Activated CD4-positive, alpha-beta memory T cell treated with anti-CD3 and anti-CD28 coated beads, Interleukin-2, amount 10 ng/mL, durations not matched to agents 7 days and 5 days (primary cell): Measurements from ENCODE around the gene DLX3. TPM values are rescaled to one million over a fixed set of nuclear protein-coding genes. Genes with fewer than 3 reads are reported as not detected.

Experiments used
- CTCF ChIA-PET: fragments of 350-600 bp; sonication (Branson Sonifier 250); formaldehyde crosslinking; loops from one replicate; lab custom pipeline; 2021; ENCODE audit warnings: antibody characterized with exemption, inconsistent platforms; lab: Charles Lee
- POLR2A ChIA-PET: fragments of 350-600 bp; sonication (Branson Sonifier 250); formaldehyde crosslinking; loops from one replicate; lab custom pipeline; 2021; ENCODE audit warnings: antibody characterized with exemption; lab: Charles Lee
- DNase-seq: peaks from one replicate; pipeline ENCODE4 v3.0.0-alpha.2; 2020
- H3K27ac Mint-ChIP-seq: one replicate; pipeline ENCODE4 v1.8.0; 2021; ENCODE audit warnings: mild to moderate bottlenecking, mixed read lengths
- H3K27me3 Mint-ChIP-seq: one replicate; pipeline ENCODE4 v1.8.0; 2021; ENCODE audit warnings: mixed read lengths
- H3K36me3 Mint-ChIP-seq: one replicate; pipeline ENCODE4 v1.8.0; 2021; ENCODE audit warnings: low read depth, mixed read lengths
- H3K4me1 Mint-ChIP-seq: one replicate; pipeline ENCODE4 v1.8.0; 2021; ENCODE audit warnings: mixed read lengths
- H3K4me3 Mint-ChIP-seq: one replicate; pipeline ENCODE4 v1.8.0; 2021; ENCODE audit warnings: mild to moderate bottlenecking, mixed read lengths
- H3K9me3 Mint-ChIP-seq: one replicate; pipeline ENCODE4 v1.8.0; 2021; ENCODE audit warnings: mixed read lengths
- total RNA-seq, 2 experiments: library from RNA; stranded (reverse); gene quantifications; one replicate each; pipeline ENCODE4 v1.2.3, GENCODE V29; 2021

Gene DLX3
- total RNA-seq, 2 experiments from 2014 or later = not detected

DNA sequence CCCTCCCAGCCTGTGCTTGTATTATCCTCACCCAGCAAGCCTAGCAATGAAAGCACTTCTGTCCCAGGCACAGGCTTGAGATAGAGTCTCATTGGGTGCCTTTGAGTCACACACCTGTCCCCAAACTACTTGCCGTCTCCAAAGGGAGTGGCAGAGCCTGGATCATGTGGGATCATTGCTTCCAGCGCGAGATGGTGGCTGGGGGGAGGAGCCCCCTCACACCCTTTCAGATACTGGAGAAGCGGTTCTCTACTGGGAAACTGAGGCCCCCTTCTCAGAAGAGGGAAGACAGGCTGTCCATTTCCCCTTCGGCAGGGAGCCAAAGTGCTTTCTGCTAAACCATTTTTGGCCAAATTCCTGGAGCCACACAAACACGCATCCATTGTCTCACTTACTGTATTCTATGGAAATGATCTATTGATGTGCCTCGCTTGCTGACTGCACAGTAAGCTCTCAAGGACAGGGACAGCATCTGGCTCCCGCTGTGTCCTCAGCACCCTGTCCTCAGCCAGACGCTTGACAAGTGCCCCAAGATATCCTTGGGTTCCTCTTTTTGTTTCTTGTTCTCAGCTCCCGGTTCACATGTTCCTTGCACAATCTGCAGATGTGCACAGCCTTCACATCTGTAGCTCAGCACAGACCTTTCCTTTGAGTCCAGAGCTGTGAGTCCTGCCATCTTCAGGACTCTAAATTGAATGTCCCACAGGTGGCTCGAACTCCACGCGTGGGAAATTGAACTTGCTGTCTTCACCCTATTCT is 26.0 kb upstream of the DLX3 start:
- ChIA-PET POLR2A (interaction anchor here (1.4 kb wide), 1 partner anchor 74 kb away, joined by 4 read pairs; the partner anchor contains the start of gene PDK2), CTCF (interaction anchor here (3.4 kb wide), 1 partner anchor 67 kb away, joined by 10 read pairs; no protein-coding TSS in a partner anchor)
- peaks cover 10% of the 10 kb centered on the region for H3K27me3 Mint-ChIP-seq
- H3K4me1 Mint-ChIP-seq = no peaks in the 10 kb centered on the region
- H3K4me3 Mint-ChIP-seq = no peak overlapping the region
- DNase-seq = no peak
- H3K36me3 Mint-ChIP-seq = no peaks in the 10 kb centered on the region
- no peaks in the 10 kb centered on the region for H3K9me3 Mint-ChIP-seq
- H3K27ac Mint-ChIP-seq = no peak overlapping the region

DNA sequence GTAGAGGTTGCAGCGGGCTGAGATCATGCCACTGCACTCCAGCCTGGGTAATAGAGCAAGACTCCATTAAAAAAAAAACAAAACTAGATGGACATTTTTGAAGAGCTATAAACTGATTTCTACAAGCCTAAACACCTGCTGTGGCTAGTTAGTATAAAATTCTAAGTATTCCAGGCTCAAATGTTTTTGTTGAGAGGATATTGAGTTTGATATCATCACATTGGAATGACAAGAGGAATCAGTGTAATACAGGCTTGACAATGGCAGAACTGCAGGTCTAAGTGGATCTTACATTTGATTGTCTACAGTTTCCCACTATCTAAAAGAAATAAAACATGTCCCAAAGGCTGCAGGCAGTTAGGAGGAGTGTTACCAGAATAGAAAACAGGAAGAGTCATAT is 23.9 kb upstream of the DLX3 start:
- POLR2A ChIA-PET = interaction anchor here (0.7 kb wide), 1 partner anchor 74 kb away, joined by 4 read pairs; no protein-coding TSS in a partner anchor
- Mint-ChIP-seq H3K4me1 (no peaks in the 10 kb centered on the region), H3K27ac (no peak overlapping the region), H3K9me3 (peaks cover 2% of the 10 kb centered on the region), H3K4me3 (no peak overlapping the region), H3K36me3 (no peaks in the 10 kb centered on the region), H3K27me3 (peaks cover 11% of the 10 kb centered on the region)
- DNase-seq = no peak
- CTCF ChIA-PET = no interaction called here

DNA sequence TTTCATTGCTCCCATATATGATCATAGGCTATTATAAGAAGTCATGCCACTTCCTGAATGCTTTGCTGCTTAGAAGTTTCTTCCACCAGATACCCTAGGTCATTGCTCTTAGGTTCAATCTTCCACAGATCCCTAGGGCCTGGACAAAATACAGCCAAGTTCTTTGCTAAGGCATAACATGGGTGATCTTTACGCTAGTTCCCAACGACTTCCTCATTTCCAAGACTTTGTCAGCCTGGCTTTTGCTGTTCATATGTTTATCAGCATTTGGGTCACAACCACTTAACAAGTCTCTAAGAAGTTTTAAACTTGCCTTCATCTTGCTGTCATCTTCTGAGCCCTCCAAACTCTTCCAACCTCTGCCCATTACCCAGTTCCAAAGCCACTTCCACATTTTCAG is 20.1 kb upstream of the DLX3 start:
- H3K4me3 Mint-ChIP-seq = no peak overlapping the region
- ChIA-PET CTCF (no interaction called here), POLR2A (no interaction called here)
- H3K27me3 Mint-ChIP-seq = peaks cover 19% of the 10 kb centered on the region
- H3K36me3 Mint-ChIP-seq = no peaks in the 10 kb centered on the region
- no peak overlapping the region for H3K27ac Mint-ChIP-seq
- H3K4me1 Mint-ChIP-seq = no peaks in the 10 kb centered on the region
- DNase-seq = no peak
- peaks cover 3% of the 10 kb centered on the region for H3K9me3 Mint-ChIP-seq

DNA sequence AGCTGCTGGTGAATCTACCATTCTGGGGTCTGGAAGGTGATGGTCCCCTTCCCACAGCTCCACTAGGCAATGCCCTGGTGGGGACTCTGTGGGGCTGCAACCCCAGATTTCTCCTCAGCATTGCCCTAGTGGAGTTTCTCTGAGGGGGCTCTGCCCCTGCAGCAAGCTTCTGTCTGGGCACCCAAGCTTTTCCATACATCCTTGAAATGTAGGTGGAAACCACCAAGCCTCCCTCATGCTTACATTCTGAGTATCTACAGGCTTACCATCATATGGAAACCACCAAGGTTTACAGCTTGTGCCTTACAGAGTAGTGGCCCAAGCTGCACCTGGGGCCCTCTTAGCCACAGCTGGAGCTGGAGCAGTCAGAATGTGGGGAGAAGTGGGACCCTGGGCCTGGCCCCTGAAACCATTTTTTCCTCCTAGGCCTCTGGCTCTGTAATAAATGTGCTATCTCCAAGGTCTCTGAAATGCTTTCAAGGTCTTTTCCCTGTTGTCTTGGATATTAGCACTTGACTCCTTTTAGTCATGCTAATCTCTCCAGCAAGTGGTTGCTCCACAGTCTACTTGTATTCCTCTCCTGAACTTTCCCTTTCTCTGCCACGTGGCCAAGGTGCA is 19.6 kb upstream of the DLX3 start:
- Mint-ChIP-seq H3K4me1 (no peaks in the 10 kb centered on the region), H3K4me3 (no peak overlapping the region), H3K27me3 (peaks cover 21% of the 10 kb centered on the region), H3K36me3 (no peaks in the 10 kb centered on the region), H3K27ac (no peak overlapping the region), H3K9me3 (peaks cover 3% of the 10 kb centered on the region)
- DNase-seq = no peak
- CTCF ChIA-PET = interaction anchor here (1.3 kb wide), 1 partner anchor 73 kb away, joined by 3 read pairs; no protein-coding TSS in a partner anchor
- POLR2A ChIA-PET = no interaction called here

DNA sequence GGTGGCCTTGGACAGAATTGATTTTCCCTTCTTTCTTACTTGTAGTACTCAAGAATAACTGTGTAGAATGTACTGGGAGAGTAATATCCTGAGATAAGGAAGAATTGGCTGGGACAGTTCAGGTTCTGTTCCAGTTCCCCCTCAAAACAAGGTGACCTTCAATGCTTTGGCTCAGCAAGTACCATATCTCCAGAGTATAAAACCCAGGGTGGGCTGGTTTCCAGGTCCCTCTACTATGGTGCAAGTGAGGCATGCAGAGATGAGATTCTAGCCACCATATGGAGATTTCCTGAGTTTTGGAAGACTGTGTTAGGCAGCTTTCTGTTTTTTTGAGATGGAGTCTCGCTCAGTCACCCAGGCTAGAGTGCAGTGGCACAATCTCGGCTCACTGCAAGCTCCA is 18.1 kb upstream of the DLX3 start:
- H3K4me1 Mint-ChIP-seq = no peaks in the 10 kb centered on the region
- peaks cover 32% of the 10 kb centered on the region for H3K27me3 Mint-ChIP-seq
- no peaks in the 10 kb centered on the region for H3K36me3 Mint-ChIP-seq
- peaks cover 3% of the 10 kb centered on the region for H3K9me3 Mint-ChIP-seq
- no peak overlapping the region for H3K27ac Mint-ChIP-seq
- H3K4me3 Mint-ChIP-seq = no peak overlapping the region
- ChIA-PET CTCF (interaction anchor here (1.9 kb wide), 1 partner anchor 15 kb away, joined by 4 read pairs; no protein-coding TSS in a partner anchor), POLR2A (no interaction called here)
- no peak for DNase-seq

DNA sequence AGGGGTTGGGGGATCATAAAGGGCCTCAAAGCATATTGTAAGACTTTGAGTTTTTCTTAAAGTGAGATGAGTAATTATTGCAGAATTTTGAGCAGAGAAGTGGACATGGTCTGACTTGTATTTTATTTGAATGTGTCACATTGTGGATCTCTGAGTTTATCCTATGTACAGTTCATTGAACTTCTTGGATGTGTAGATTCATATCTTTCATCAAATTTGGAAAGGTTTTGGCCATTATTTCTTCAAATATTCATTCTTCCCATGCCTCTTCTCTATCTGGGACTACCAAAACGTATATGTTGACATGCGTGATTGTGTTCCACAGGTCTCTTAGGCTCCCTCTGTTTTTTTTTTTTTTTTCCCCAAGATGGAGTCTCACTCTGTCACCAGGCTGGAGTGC is 14.3 kb upstream of the DLX3 start:
- Mint-ChIP-seq H3K4me1 (no peaks in the 10 kb centered on the region), H3K9me3 (peaks cover 3% of the 10 kb centered on the region), H3K27ac (no peak overlapping the region), H3K36me3 (no peaks in the 10 kb centered on the region), H3K4me3 (no peak overlapping the region), H3K27me3 (peaks cover 38% of the 10 kb centered on the region)
- CTCF ChIA-PET = interaction anchor here (1.0 kb wide), 1 partner anchor 9 kb away, joined by 3 read pairs; no protein-coding TSS in a partner anchor
- DNase-seq = no peak
- POLR2A ChIA-PET = no interaction called here

DNA sequence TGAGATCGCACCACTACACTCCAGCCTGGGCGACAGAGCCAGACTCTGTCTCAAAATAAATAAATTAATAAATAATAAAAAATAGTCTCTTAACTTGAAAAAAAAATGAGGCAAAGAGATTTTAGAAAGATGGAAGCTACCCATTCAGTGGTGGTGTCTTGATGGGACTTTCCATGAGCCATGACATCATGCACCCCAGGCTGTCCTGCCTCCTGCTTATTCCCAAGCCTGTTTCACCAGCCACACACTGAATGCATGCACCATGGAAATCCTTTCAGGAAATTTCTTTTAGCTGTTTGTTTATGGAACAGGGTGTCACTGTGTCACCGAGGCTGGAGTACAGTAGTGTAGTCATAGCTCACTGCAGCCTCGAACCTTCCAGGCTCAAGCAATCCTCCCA is 8.9 kb upstream of the DLX3 start:
- ChIA-PET CTCF (interaction anchor here (0.5 to 1.0 kb wide), 2 partner anchors 51 to 119 kb away, joined by 3 read pairs; no protein-coding TSS in a partner anchor), POLR2A (no interaction called here)
- Mint-ChIP-seq H3K4me1 (no peaks in the 10 kb centered on the region), H3K36me3 (no peaks in the 10 kb centered on the region), H3K9me3 (no peaks in the 10 kb centered on the region), H3K27ac (no peak overlapping the region), H3K4me3 (no peak overlapping the region), H3K27me3 (peaks cover 44% of the 10 kb centered on the region)
- DNase-seq = no peak

DNA sequence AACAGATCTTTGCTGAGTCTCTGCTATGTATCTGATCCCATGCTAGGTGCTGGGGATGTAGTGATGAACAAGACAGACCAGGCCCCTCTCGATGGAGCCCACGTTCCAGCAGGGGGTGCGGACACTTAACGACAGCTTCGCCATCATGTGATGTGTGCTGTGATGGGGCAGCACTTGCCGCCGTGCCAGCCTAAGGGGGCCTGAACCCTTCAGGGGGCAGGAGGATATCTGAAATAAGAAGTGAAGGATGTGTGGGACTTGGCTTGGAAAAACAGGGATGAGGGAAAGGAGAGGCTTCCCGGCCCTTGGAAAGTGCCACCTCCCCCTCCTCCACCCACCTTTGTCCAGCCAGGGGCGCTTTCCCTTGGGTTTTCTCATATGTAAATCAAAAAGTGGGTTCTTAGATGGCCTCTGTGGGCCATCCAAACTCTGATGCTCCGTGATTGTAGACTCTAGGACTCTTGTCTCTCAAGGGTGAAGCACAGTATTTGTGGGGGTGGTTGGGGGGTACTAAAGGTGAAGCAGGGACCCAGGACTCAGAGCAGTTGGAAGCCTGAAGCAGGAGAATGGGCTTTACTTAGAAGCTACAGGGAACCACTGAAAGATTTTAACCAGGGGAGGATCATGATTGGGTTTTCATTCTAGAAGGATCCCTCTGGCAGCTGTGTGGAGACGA is 4.0 kb upstream of the DLX3 start:
- no peak overlapping the region for H3K4me3 Mint-ChIP-seq
- ChIA-PET CTCF (interaction anchor here (0.6 to 7.2 kb wide), 32 partner anchors 10 to 578 kb away, joined by 3 to 159 read pairs (median 5); partner anchors contain the start of genes FAM117A, ITGA3 and PDK2), POLR2A (interaction anchor here (1.5 to 2.7 kb wide), 2 partner anchors 46 to 118 kb away, joined by 4 to 8 read pairs; no protein-coding TSS in a partner anchor)
- H3K36me3 Mint-ChIP-seq = peaks cover 4% of the 10 kb centered on the region
- no peak for DNase-seq
- H3K4me1 Mint-ChIP-seq = peaks cover 30% of the 10 kb centered on the region
- no peaks in the 10 kb centered on the region for H3K9me3 Mint-ChIP-seq
- no peak overlapping the region for H3K27ac Mint-ChIP-seq
- peaks cover 68% of the 10 kb centered on the region for H3K27me3 Mint-ChIP-seq

DNA sequence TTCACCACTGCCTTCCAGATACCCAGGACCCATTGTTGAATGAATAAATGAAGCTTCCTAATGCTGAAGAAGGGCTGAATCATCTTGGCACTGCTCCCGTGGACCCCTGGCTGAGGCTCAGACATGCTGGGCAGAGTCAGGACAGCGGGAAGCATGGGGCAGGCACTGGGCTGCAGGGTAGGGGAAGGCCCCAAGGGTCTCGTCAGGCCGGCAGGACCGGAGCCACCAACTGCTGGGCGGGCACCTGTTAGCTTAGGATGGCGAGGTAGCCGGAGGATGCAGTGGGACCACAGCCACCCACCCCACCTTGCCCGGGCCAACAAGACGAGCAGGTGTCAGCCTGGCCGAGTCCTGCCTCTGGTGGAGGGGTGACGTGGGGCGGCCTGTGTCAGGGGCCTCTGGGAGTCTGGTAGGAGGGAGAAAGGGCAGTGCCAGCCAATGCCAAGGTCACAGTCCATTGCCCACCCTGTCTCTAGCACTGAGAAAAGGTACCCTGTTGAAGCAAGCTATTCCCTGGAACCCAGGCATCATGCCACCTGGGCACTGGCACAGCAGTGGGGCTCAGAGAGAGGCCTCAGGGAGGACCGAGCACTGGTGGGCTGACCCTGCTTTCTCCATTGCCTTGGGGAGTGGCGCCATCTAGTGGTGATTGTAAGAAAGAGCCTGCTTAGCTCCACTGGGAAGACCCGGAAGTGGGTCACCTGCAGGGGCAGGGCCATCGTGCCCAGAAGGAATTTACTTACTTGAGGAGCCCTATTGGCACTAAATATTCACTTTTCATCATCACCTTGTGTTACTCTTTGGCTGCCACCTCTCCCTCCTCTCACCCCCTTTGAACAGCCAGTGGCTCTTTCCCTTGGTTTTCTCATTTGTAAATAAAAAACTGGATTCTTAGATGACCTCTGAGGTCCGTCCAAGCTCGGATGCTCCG is 3.0 kb upstream of the DLX3 start:
- no peaks in the 10 kb centered on the region for H3K9me3 Mint-ChIP-seq
- peaks cover 33% of the 10 kb centered on the region for H3K4me1 Mint-ChIP-seq
- ChIA-PET CTCF (interaction anchor here (0.6 to 7.2 kb wide), 47 partner anchors 9 to 577 kb away, joined by 3 to 159 read pairs (median 5); partner anchors contain the start of genes FAM117A, ITGA3 and PDK2), POLR2A (interaction anchor here (1.1 to 2.7 kb wide), 3 partner anchors 45 to 137 kb away, joined by 3 to 8 read pairs (median 4); no protein-coding TSS in a partner anchor)
- H3K4me3 Mint-ChIP-seq = no peak overlapping the region
- peaks cover 6% of the 10 kb centered on the region for H3K36me3 Mint-ChIP-seq
- peak; percentile 86 for DNase-seq
- peaks cover 72% of the 10 kb centered on the region for H3K27me3 Mint-ChIP-seq
- H3K27ac Mint-ChIP-seq = no peak overlapping the region

DNA sequence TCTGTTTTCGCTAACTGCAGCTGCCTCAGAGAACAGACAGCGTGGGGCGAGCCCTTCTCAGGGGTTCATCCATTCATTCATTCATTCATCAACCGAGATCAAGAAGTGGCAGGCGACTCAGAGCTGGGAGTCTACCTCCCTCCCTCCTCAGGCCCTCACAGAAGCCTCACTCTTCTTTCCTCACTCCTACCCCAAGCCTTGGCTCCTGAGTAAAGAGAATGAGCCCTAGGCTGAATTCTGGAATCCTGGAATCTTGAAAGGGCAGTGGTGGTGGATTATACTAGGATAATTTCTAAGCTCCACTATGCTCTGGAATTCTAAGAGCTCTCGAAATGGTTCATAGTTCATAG is 2.3 kb upstream of the DLX3 start:
- peaks cover 6% of the 10 kb centered on the region for H3K36me3 Mint-ChIP-seq
- peaks cover 73% of the 10 kb centered on the region for H3K27me3 Mint-ChIP-seq
- CTCF ChIA-PET = interaction anchor here (0.8 to 7.2 kb wide), 35 partner anchors 9 to 440 kb away, joined by 3 to 159 read pairs (median 10); partner anchors contain the start of genes NXPH3 and PDK2

DNA sequence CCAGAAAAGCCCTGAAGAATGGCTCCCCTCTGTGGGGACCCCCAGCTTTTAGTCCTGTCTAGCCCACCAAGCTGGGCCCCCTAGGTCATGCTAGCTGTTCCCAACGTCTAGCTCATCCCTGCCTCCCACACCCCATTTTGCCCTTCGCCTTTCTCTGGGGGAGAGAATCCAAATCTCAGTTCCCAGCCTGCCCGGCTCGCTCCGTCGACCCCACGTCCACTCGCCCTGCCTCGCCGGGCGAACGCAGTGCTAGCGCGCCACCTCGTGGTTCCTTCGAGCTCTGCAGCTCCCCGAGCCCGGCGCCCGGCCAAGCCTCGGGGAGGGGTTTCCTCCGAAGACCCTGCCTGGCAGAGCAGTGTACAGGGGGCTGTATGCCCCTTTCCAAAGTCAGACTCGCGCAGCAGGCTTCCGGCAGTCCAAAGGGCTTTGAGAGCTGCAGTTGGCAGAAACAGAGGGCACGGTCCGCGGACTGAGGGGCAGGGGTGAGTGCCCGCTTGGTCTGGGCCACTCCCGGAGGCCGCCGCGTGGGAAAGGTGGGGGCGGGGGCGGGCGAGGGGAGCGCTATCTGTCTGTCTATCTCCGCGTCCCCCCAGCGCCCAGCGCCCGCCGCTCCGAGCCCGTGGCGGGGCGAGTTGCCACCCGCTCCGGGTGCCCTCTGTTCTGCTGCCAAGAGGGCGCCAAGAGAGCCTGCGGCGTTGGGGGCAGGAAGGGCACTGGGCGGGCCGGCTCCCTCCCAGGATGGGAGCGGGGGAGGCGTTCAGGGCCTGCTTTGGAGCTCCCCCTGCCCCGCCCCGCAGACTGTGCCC is 1.7 kb upstream of the DLX3 start:
- Mint-ChIP-seq H3K4me1 (peaks cover 37% of the 10 kb centered on the region), H3K4me3 (no peak overlapping the region), H3K36me3 (peaks cover 6% of the 10 kb centered on the region), H3K9me3 (no peaks in the 10 kb centered on the region), H3K27me3 (peaks cover 73% of the 10 kb centered on the region), H3K27ac (no peak overlapping the region)
- peak; percentile 61 for DNase-seq
- ChIA-PET POLR2A (interaction anchor here (0.7 to 2.7 kb wide), 6 partner anchors 44 to 145 kb away, joined by 3 to 8 read pairs (median 3); no protein-coding TSS in a partner anchor), CTCF (interaction anchor here (0.6 to 7.2 kb wide), 42 partner anchors 8 to 492 kb away, joined by 3 to 159 read pairs (median 7); partner anchors contain the start of genes NXPH3 and PDK2)

More for the DNA sequence above, 2.3 kb upstream of the DLX3 start:
- Mint-ChIP-seq H3K4me1 (peaks cover 36% of the 10 kb centered on the region), H3K27ac (no peak overlapping the region), H3K9me3 (no peaks in the 10 kb centered on the region), H3K4me3 (no peak overlapping the region)
- no peak for DNase-seq
- POLR2A ChIA-PET = interaction anchor here (1.1 to 2.7 kb wide), 3 partner anchors 44 to 146 kb away, joined by 3 to 8 read pairs (median 3); no protein-coding TSS in a partner anchor
